ENCODE results near the gene SPATA22.

Gene SPATA22

GRCh38 chr17:3415610-3416009, 56.0 kb downstream of the SPATA22 start:
- TF ChIP-seq ZBTB7A (IDR thresholded peaks at IDR 0.05; ENCODE audit: low read depth): no peak
- no peak for TF ChIP-seq CEBPB (IDR thresholded peaks at IDR 0.05)
- TF ChIP-seq TCF12 (IDR thresholded peaks at IDR 0.05; ENCODE audit: low read depth): no peak
- TF ChIP-seq NFIC (IDR thresholded peaks at IDR 0.05): no peak
- no peak for TF ChIP-seq REST (IDR thresholded peaks at IDR 0.05; ENCODE audit: low read depth)
- no peak for TF ChIP-seq EGR1 (IDR thresholded peaks at IDR 0.05)
- no peak for TF ChIP-seq FOXM1 (IDR thresholded peaks at IDR 0.05; ENCODE audit: borderline replicate concordance, low read depth)
- TF ChIP-seq TAF1 (IDR thresholded peaks at IDR 0.05; ENCODE audit: low read depth): no peak
- TF ChIP-seq TEAD4 (IDR thresholded peaks at IDR 0.05): no peak
- TF ChIP-seq USF1 (IDR thresholded peaks at IDR 0.05): no peak
- TF ChIP-seq YY1 (IDR thresholded peaks at IDR 0.05; ENCODE audit: low read depth): no peak

GRCh38 chr17:3411070-3411469, 60.5 kb downstream of the SPATA22 start, which contains the start of gene OR3A3:
Gene OR3A3 (plus strand): TSS chr17:3411370.
- TF ChIP-seq CREB1 (IDR thresholded peaks at IDR 0.05; ENCODE audit: low read depth) (no peak), MAX (IDR thresholded peaks at IDR 0.05) (no peak), TCF12 (IDR thresholded peaks at IDR 0.05; ENCODE audit: low read depth) (no peak)

GRCh38 chr17:3401786-3402185, 69.8 kb downstream of the SPATA22 start:
- no peak for TF ChIP-seq REST (IDR thresholded peaks at IDR 0.05; ENCODE audit: low read depth)
- no peak for TF ChIP-seq FOXM1 (IDR thresholded peaks at IDR 0.05; ENCODE audit: borderline replicate concordance, low read depth)
- TF ChIP-seq EGR1 (IDR thresholded peaks at IDR 0.05): no peak
- TF ChIP-seq MAX (IDR thresholded peaks at IDR 0.05): no peak
- no peak for TF ChIP-seq CREB1 (IDR thresholded peaks at IDR 0.05; ENCODE audit: low read depth)
- TF ChIP-seq TCF12 (IDR thresholded peaks at IDR 0.05; ENCODE audit: low read depth): no peak
- TF ChIP-seq NFIC (IDR thresholded peaks at IDR 0.05): no peak
- no peak for TF ChIP-seq TAF1 (IDR thresholded peaks at IDR 0.05; ENCODE audit: low read depth)
- no peak for TF ChIP-seq TEAD4 (IDR thresholded peaks at IDR 0.05)
- no peak for TF ChIP-seq EP300 (IDR thresholded peaks at IDR 0.05; ENCODE audit: borderline replicate concordance)
- no peak for TF ChIP-seq YY1 (IDR thresholded peaks at IDR 0.05; ENCODE audit: low read depth)
- no peak for TF ChIP-seq RAD21 (IDR thresholded peaks at IDR 0.05; ENCODE audit: low read depth)
- TF ChIP-seq USF1 (IDR thresholded peaks at IDR 0.05): no peak

GRCh38 chr17:3400055-3400454, 71.6 kb downstream of the SPATA22 start:
- no peak for TF ChIP-seq EGR1 (IDR thresholded peaks at IDR 0.05)
- TF ChIP-seq TAF1 (IDR thresholded peaks at IDR 0.05; ENCODE audit: low read depth): no peak
- TF ChIP-seq TEAD4 (IDR thresholded peaks at IDR 0.05): no peak
- no peak for TF ChIP-seq TCF12 (IDR thresholded peaks at IDR 0.05; ENCODE audit: low read depth)

- TF ChIP-seq RAD21 (IDR thresholded peaks at IDR 0.05; ENCODE audit: low read depth) (no peak), CEBPB (IDR thresholded peaks at IDR 0.05) (no peak), TAF1 (IDR thresholded peaks at IDR 0.05; ENCODE audit: low read depth) (no peak), EP300 (IDR thresholded peaks at IDR 0.05; ENCODE audit: borderline replicate concordance) (no peak), ZBTB7A (IDR thresholded peaks at IDR 0.05; ENCODE audit: low read depth) (no peak), TCF12 (IDR thresholded peaks at IDR 0.05; ENCODE audit: low read depth) (no peak)
Observed at GRCh38 chr17:3398310-3398709, 73.3 kb downstream of the SPATA22 start, which contains the start of gene OR1E1. Gene OR1E1 (minus strand): TSS chr17:3398410. CDS start chr17:3398410, 0 bp downstream.

- TF ChIP-seq YY1 (IDR thresholded peaks at IDR 0.05; ENCODE audit: low read depth): peak; percentile 63; the same call in 1 of the 2 replicates
- peak; percentile 7; the same call in 1 of the 2 replicates for TF ChIP-seq RAD21 (IDR thresholded peaks at IDR 0.05; ENCODE audit: low read depth)
- peak; percentile 80 for TF ChIP-seq REST (IDR thresholded peaks at IDR 0.05; ENCODE audit: low read depth)
Observed at GRCh38 chr17:3397801-3398200, 73.8 kb downstream of the SPATA22 start.
